ENCODE results near the gene IL17RD. TPM values are rescaled to one million over a fixed set of nuclear protein-coding genes. Genes with fewer than 3 reads are reported as not detected.

Gene IL17RD
- total and polyA plus RNA-seq, 10 of the 15 experiments (the other 5 are each of a cell fraction or from before 2014, with no cell fraction given), result 0.01 to 0.08 (median 0.04) TPM; not detected in 3

DNA sequence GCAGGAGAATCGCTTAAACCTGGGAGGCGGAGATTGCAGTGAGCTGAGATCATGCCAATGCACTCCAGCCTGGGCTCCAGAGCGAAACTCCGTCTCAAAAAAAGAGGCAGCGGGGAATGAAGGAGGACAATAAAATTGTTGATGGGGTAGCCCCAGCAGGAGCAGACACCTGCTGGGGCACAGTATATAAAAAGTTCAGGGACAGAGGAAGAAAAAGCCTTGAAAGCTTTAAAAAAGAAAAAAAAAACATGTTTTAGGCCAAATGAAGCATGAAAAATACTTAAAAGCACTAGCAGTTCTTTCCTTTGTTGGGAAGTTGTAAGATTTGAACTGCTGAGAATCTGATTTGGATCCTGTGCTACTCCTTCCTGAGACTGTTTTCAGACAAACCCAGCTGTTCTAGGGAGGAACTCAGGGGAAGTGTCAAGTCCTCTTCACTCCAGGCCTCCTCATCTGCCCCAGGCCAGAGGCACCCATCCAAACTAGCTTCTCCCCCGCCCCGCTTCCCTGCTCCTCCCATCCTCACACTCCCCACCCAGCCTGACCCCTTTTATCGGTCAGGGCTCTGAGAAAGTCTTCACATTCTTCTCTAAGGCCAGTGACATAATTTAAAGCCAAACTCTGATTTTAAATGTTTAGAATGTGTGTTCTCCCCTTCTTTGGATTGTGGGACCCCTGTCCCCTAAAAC lies 4.9 kb downstream of the IL17RD start:
- 63% methylated on average over 8 of the region's 8 CpGs for WGBS (ENCODE audit: insufficient coverage, insufficient replicate concordance, low lambda C conversion rate, missing lambda C conversion rate)
- no peak for ATAC-seq
- no peak overlapping the region for H3K4me3 ChIP-seq
- no peaks in the 10 kb centered on the region for H3K9me3 ChIP-seq (replicated peaks; ENCODE audit: control insufficient read depth, insufficient read depth, low read length)
- no peak for DNase-seq (ENCODE audit: low read depth, low spot score)
- SMC1A ChIA-PET (ENCODE audit: uncharacterized antibody, unreplicated experiment), result interaction anchor here (1.7 kb wide), 1 partner anchor 9 kb away, joined by 5 read pairs; no protein-coding TSS in a partner anchor
- H3K9ac ChIP-seq (ENCODE audit: control insufficient read depth, insufficient read depth, low read length), result no peak overlapping the region
- H3K4me1 ChIP-seq (ENCODE audit: control insufficient read depth, insufficient read depth, low read length), result no peaks in the 10 kb centered on the region
- no peaks in the 10 kb centered on the region for H3K36me3 ChIP-seq (ENCODE audit: control insufficient read depth in 2 of 2, insufficient read depth in 2 of 2, low read length in 1 of 2)
- H3K27ac ChIP-seq (ENCODE audit: control insufficient read depth, insufficient read depth), result no peak overlapping the region
- no TSS peak for BruUV-seq (replicated peaks)
- FAIRE-seq, result no peak
- TF ChIP-seq RCOR1 (conservative IDR thresholded peaks at IDR 0.05; ENCODE audit: low read depth, low read length) (no peak), ZZZ3 (IDR thresholded peaks at IDR 0.05; ENCODE audit: control insufficient read depth, insufficient read length, low read depth) (no peak)
- H3K4me2 ChIP-seq (ENCODE audit: control insufficient read depth, insufficient read depth), result no peak overlapping the region
- intact Hi-C loops (cut with micrococcal nuclease; ENCODE audit: unreplicated experiment), result loop anchor here (10.0 kb wide), 1 partner anchor 165 kb away; no protein-coding TSS in a partner anchor
- CTCF ChIA-PET, result interaction anchor here (0.6 to 2.7 kb wide), 7 partner anchors 10 to 748 kb away, joined by 3 to 12 read pairs (median 3); no protein-coding TSS in a partner anchor
- no peaks in the 10 kb centered on the region for H4K20me1 ChIP-seq (ENCODE audit: control insufficient read depth, insufficient read depth)
- H3K27me3 ChIP-seq (replicated peaks in 1 of 2; ENCODE audit: control insufficient read depth in 2 of 2, insufficient read depth in 2 of 2, low read length in 1 of 2), result peaks cover 11 to 21% of the 10 kb centered on the region in 2 experiments
- H2AFZ ChIP-seq (ENCODE audit: control insufficient read depth, low read depth, low read length), result no peak overlapping the region
- RAD21 ChIA-PET (ENCODE audit: unreplicated experiment), result interaction anchor here (0.7 to 1.3 kb wide), 2 partner anchors 10 to 164 kb away, joined by 3 to 5 read pairs; no protein-coding TSS in a partner anchor
- H3K79me2 ChIP-seq (ENCODE audit: control insufficient read depth, insufficient read depth, low read length), result no peaks in the 10 kb centered on the region
- in situ Hi-C loops (cut with MboI), result no loop called here
- POLR2A ChIA-PET, result no interaction called here

DNA sequence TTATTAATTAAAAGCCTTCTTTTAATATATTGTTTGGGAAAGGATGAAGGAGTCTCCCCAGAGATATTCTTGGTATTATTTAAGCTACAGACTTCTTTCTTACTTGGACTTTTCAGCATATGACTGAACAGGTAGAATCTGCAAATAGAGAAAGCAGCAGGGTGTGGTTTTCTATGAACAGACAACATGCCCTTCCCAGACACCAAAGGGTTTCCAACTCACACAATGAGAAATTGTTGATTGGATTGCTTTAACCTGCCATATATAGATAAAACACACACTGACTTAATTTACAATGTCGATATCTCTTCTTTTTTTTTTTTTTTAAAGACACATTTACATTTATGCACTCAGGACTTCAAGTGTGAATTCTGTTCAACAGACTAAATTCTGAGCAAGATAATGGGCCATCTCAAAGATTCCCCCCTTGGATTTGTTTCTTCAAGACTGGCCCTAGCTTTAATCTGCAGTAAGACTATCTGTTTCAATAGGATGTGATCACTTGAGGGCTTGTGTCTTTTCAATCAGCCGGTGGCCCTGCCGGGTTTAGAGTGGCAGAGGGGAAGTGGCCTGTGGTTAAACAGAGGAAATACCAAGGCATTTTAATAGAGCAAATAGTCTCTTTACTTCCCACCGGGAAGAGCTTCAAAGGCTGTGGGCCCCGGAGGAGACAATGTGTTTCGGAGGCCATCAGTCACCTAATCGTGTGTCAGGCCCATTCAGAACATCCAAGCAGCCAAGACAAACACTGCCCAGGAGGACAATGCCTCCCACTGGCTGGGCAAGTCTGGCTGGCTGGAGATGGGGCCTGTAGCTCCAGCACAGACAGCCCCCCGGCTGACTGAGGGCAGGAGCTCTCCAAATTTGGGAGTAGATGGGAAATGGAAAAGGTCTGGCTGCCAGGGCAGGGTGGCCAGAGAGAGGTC lies 6.1 kb downstream of the IL17RD start:
- WGBS (ENCODE audit: insufficient coverage, insufficient replicate concordance, low lambda C conversion rate, missing lambda C conversion rate), result 21% methylated on average over 8 of the region's 8 CpGs
- no TSS peak for BruUV-seq (replicated peaks)
- H3K4me3 ChIP-seq, result no peak overlapping the region
- FAIRE-seq (no peak), ATAC-seq (peak; percentile 42; the same call in 2 of the 3 replicates), DNase-seq (ENCODE audit: low read depth, low spot score) (no peak)
- no peaks in the 10 kb centered on the region for H3K9me3 ChIP-seq (replicated peaks; ENCODE audit: control insufficient read depth, insufficient read depth, low read length)
- no peak overlapping the region for H3K9ac ChIP-seq (ENCODE audit: control insufficient read depth, insufficient read depth, low read length)
- POLR2A ChIA-PET, result interaction anchor here (0.6 kb wide), 1 partner anchor 14 kb away, joined by 3 read pairs; no protein-coding TSS in a partner anchor
- H3K4me1 ChIP-seq (ENCODE audit: control insufficient read depth, insufficient read depth, low read length), result no peaks in the 10 kb centered on the region
- H2AFZ ChIP-seq (ENCODE audit: control insufficient read depth, low read depth, low read length), result no peak overlapping the region
- no peaks in the 10 kb centered on the region for H4K20me1 ChIP-seq (ENCODE audit: control insufficient read depth, insufficient read depth)
- in situ Hi-C loops (cut with MboI) (no loop called here), intact Hi-C loops (cut with micrococcal nuclease; ENCODE audit: unreplicated experiment) (no loop called here)
- no peak for TF ChIP-seq ZNF217 (IDR thresholded peaks at IDR 0.05)
- no peak for TF ChIP-seq HDAC6 (IDR thresholded peaks at IDR 0.05; ENCODE audit: unreplicated experiment)
- no peak for TF ChIP-seq NR2F1 (conservative IDR thresholded peaks at IDR 0.05)
- no peak for TF ChIP-seq SRF (IDR thresholded peaks at IDR 0.05; ENCODE audit: low read depth in 2 of 2, low read length in 2 of 2)
- TF ChIP-seq, protein P1, sequence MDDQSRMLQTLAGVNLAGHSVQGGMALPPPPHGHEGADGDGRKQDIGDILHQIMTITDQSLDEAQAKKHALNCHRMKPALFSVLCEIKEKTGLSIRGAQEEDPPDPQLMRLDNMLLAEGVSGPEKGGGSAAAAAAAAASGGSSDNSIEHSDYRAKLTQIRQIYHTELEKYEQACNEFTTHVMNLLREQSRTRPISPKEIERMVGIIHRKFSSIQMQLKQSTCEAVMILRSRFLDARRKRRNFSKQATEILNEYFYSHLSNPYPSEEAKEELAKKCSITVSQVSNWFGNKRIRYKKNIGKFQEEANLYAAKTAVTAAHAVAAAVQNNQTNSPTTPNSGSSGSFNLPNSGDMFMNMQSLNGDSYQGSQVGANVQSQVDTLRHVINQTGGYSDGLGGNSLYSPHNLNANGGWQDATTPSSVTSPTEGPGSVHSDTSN (IDR thresholded peaks at IDR 0.05; ENCODE audit: insufficient replicate concordance, low read depth, low read length), result no peak
- no peak for TF ChIP-seq IRF4 (IDR thresholded peaks at IDR 0.05; ENCODE audit: low read depth, low read length)
- no peak overlapping the region for H3K27ac ChIP-seq (ENCODE audit: control insufficient read depth, insufficient read depth)
- RAD21 ChIA-PET (ENCODE audit: unreplicated experiment), result no interaction called here
- SMC1A ChIA-PET (ENCODE audit: uncharacterized antibody, unreplicated experiment), result interaction anchor here (1.5 to 1.7 kb wide), 2 partner anchors 11 to 12 kb away, joined by 3 to 5 read pairs; no protein-coding TSS in a partner anchor
- peaks cover 9 to 15% of the 10 kb centered on the region in 2 experiments for H3K27me3 ChIP-seq (replicated peaks in 1 of 2; ENCODE audit: control insufficient read depth in 2 of 2, insufficient read depth in 2 of 2, low read length in 1 of 2)
- H3K4me2 ChIP-seq (ENCODE audit: control insufficient read depth, insufficient read depth), result no peak overlapping the region
- H3K36me3 ChIP-seq (ENCODE audit: control insufficient read depth in 2 of 2, insufficient read depth in 2 of 2, low read length in 1 of 2), result no peaks in the 10 kb centered on the region
- CTCF ChIA-PET, result interaction anchor here (0.7 to 2.7 kb wide), 4 partner anchors 11 to 750 kb away, joined by 3 to 12 read pairs (median 4); no protein-coding TSS in a partner anchor
- no peaks in the 10 kb centered on the region for H3K79me2 ChIP-seq (ENCODE audit: control insufficient read depth, insufficient read depth, low read length)

Data from GM12878 (cell line).